Stomach (tissue), 4 donors: Measurements from ENCODE around the gene EDDM13.
"Not testable (repeated sequence)": the region's sequence is repeated elsewhere in the genome, so short reads cannot be mapped to it uniquely, and the experiment has no call there.

ENCODE experiments used
- POLR2A ChIP-seq, 4 donors: fragments of 450-650 bp; IDR thresholded peaks; one replicate each; pipeline ENCODE4 v1.6.1; 2016; ENCODE audit warnings: antibody characterized with exemption in 4 of 4, control low read depth in 2 of 4, mild to moderate bottlenecking in 1 of 4, moderate library complexity in 1 of 4
- TF ChIP-seq, protein P1 (sequence below), 7 experiments: fragments of 450-650 bp in 4 of 7; fragments of 200-600 bp in 3 of 7; sonication (generic) in 3 of 7; IDR thresholded peaks; one replicate each; pipeline ENCODE4 v1.5.1; 2016 to 2019; ENCODE audit warnings: antibody characterized with exemption in 7 of 7, control low read depth in 2 of 7, mild to moderate bottlenecking in 1 of 7

DNA sequence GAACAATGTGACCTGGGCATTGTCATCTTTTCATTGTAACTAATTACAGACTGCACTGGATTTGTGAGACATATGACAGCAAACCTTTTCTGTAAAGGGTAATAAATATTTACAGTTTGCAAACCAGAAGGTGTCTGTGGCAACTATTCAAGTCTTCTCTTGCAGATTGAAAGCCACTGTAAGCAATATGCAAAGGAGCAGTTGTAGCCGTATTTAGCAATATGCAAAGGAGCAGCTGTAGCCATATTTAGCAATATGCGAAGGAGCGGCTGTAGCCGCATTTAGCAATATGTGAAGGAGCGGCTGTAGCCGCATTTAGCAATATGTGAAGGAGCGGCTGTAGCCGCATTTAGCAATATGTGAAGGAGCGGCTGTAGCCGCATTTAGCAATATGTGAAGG is 66.5 kb downstream of the EDDM13 start:
- TF ChIP-seq, protein P1, sequence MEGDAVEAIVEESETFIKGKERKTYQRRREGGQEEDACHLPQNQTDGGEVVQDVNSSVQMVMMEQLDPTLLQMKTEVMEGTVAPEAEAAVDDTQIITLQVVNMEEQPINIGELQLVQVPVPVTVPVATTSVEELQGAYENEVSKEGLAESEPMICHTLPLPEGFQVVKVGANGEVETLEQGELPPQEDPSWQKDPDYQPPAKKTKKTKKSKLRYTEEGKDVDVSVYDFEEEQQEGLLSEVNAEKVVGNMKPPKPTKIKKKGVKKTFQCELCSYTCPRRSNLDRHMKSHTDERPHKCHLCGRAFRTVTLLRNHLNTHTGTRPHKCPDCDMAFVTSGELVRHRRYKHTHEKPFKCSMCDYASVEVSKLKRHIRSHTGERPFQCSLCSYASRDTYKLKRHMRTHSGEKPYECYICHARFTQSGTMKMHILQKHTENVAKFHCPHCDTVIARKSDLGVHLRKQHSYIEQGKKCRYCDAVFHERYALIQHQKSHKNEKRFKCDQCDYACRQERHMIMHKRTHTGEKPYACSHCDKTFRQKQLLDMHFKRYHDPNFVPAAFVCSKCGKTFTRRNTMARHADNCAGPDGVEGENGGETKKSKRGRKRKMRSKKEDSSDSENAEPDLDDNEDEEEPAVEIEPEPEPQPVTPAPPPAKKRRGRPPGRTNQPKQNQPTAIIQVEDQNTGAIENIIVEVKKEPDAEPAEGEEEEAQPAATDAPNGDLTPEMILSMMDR (IDR thresholded peaks at IDR 0.05) = not testable (repeated sequence)
- not testable (repeated sequence) for TF ChIP-seq POLR2A (IDR thresholded peaks at IDR 0.05)
